Measurements from ENCODE around the gene GPATCH2L. TPM values are rescaled to one million over a fixed set of nuclear protein-coding genes. Genes with fewer than 3 reads are reported as not detected.

GPATCH2L gene
- total RNA-seq, 1 donor = 59.2 TPM

- no peak for DNase-seq (ENCODE audit: low read depth)
- H3K4me3 ChIP-seq (ENCODE audit: low read depth, low read length) = no peak overlapping the region
- TF ChIP-seq CTCF (IDR thresholded peaks at IDR 0.05; ENCODE audit: insufficient read depth, low read depth, low read length) = no peak
These were observed 24.2 kb downstream of the GPATCH2L start for GRCh38 chr14:76175942-76176341.

- H3K4me3 ChIP-seq (ENCODE audit: low read depth, low read length) = no peak overlapping the region
- DNase-seq (ENCODE audit: low read depth) = peak; percentile 9
- TF ChIP-seq CTCF (IDR thresholded peaks at IDR 0.05; ENCODE audit: insufficient read depth, low read depth, low read length) = peak; percentile 33
These were observed 29.8 kb downstream of the GPATCH2L start for GRCh38 chr14:76181546-76181945.

- no peak for TF ChIP-seq CTCF (IDR thresholded peaks at IDR 0.05; ENCODE audit: insufficient read depth, low read depth, low read length)
- no peak for DNase-seq (ENCODE audit: low read depth)
- H3K4me3 ChIP-seq (ENCODE audit: low read depth, low read length) = no peak overlapping the region
These were observed 34.7 kb downstream of the GPATCH2L start for GRCh38 chr14:76186308-76187027.

- H3K4me3 ChIP-seq (ENCODE audit: low read depth, low read length) = no peak overlapping the region
- DNase-seq (ENCODE audit: low read depth) = no peak
- TF ChIP-seq CTCF (IDR thresholded peaks at IDR 0.05; ENCODE audit: insufficient read depth, low read depth, low read length) = no peak
These were observed 39.6 kb downstream of the GPATCH2L start for GRCh38 chr14:76191297-76191696.

- TF ChIP-seq CTCF (IDR thresholded peaks at IDR 0.05; ENCODE audit: insufficient read depth, low read depth, low read length) = no peak
- no peak overlapping the region for H3K4me3 ChIP-seq (ENCODE audit: low read depth, low read length)
- DNase-seq (ENCODE audit: low read depth) = no peak
These were observed 42.0 kb downstream of the GPATCH2L start for GRCh38 chr14:76193696-76194095.

GRCh38 chr14:76194327-76194726 is 42.6 kb downstream of the GPATCH2L start:
- H3K4me3 ChIP-seq (ENCODE audit: low read depth, low read length) = no peak overlapping the region
- no peak for TF ChIP-seq CTCF (IDR thresholded peaks at IDR 0.05; ENCODE audit: insufficient read depth, low read depth, low read length)
- no peak for DNase-seq (ENCODE audit: low read depth)

- TF ChIP-seq CTCF (IDR thresholded peaks at IDR 0.05; ENCODE audit: insufficient read depth, low read depth, low read length) = no peak
- no peak for DNase-seq (ENCODE audit: low read depth)
- H3K4me3 ChIP-seq (ENCODE audit: low read depth, low read length) = no peak overlapping the region
These were observed 43.3 kb downstream of the GPATCH2L start for GRCh38 chr14:76195003-76195402.
